ENCODE data around the gene LARP4.

GRCh38 chr12:50441763-50442162, 41.1 kb downstream of the LARP4 start:
- TF ChIP-seq POLR2AphosphoS5 (IDR thresholded peaks at IDR 0.05; ENCODE audit: low read depth, low read length) (no peak), TAF1 (IDR thresholded peaks at IDR 0.05; ENCODE audit: borderline replicate concordance, insufficient read depth, low read length) (no peak)
